COLO829 (cell line): ENCODE data around the gene IFNA4.
"Not testable (repeated sequence)": the region's sequence is repeated elsewhere in the genome, so short reads cannot be mapped to it uniquely, and the experiment has no call there.

Experiments
- DNase-seq: peaks from one replicate; pipeline ENCODE4 v3.0.0; 2012; ENCODE audit warnings: low spot score

Gene IFNA4

DNA sequence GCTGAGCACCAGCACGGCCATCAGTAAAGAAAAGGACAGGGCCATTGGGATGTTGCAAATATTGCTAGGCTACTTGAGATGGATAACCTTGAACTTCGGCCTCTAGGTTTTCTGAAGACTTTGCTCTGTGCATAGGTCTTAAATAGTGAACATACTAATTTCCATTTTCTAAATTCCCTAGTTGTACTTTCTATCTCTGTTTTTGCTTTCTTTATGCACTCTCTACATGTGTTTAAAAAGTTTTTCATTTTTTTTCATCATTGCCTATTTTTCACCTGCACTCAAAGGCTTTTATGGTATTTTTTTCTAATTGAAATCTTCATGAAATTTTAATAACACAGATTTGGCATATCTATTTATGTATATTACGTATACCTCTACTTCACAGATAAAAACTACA is at the start of gene IFNA4:
IFNA4 (minus strand) TSS at position 101 of the 400 bp plus-strand sequence; CDS start at position 45, 56 bp downstream.
- DNase-seq = not testable (repeated sequence)

DNA sequence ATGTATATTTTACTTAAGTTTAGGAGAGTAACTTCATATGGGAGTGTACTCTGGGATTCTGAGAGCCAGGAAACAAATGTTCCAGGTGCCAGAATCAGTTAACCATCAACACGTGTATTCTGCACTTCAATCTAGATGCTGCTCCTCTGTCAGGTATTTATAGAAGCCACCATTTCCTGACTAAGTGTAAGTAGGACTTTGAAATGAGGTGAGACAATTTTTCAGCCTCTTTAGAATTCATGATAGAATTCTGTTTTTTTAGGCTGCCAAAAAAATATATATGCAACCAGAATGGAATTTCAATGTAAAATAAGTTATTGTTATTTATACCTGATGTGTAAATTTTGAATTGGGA is 49.0 kb upstream of the IFNA4 start:
- DNase-seq = not testable (repeated sequence)

DNA sequence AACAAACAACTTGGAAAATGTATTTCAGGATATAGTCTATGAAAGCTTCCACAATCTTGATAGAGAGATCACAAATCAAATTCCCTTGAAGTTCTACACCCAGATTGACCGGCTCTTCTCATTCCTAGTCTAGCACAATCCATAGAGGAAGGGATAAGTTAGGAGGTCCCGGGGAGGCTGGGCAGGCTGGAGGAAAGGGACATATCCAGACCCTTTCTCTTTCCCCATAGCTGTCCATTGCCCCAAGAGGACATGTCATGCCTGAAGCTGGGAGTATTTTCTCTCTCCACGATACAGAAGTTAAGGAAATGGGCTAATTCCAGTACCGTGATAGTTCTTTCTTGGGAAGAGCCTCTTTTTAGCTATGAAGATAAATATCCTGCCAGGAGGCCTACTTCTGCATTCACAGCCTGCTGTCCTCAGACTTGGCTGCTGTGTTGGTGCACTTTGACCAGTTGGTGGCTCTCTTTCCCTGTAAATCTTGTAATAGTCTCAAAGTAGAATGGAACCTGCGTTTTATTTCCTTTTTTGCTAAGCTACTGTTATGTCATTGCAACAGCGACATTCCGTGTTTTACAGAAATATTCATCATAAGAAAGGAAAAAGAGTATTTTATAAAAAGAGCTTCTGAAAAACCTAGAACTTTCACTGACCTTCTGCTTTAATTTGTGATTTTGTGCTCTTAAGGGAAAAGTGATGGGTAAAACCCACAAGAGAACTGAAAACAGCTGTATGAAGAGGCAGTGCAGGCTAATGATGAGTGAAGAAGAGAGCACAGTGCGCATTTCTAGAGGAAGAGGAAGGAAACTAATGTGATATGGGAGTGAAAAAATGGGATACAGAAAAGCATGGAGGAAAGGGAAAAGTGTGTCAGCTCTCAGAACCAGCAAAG is 48.3 kb upstream of the IFNA4 start:
- DNase-seq = not testable (repeated sequence)

DNA sequence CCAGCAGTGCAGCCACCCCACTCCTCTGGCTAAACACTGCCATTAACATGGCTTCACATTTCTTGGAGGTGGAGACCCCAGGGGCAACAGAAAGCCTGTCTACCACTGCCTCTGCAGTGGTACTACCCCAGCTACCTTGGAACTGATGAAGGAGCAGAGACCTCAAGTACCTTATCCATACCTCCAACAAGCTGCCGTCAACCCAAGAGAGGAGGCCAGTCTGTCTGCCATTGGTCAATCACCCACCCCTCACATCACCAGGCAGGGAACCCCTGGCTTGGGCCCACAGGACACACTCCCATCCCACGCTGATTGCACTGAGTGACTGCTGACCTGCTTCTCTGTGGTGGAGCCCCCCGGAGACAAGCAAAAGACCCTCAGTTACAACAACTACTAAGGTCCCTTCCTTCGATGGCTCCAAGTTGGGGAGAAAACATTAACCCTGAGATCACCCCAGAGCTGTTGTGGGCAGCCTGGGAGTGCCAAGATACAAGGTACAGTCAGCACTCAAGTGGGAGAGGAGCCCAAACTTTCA is 46.8 kb upstream of the IFNA4 start:
- no peak for DNase-seq

DNA sequence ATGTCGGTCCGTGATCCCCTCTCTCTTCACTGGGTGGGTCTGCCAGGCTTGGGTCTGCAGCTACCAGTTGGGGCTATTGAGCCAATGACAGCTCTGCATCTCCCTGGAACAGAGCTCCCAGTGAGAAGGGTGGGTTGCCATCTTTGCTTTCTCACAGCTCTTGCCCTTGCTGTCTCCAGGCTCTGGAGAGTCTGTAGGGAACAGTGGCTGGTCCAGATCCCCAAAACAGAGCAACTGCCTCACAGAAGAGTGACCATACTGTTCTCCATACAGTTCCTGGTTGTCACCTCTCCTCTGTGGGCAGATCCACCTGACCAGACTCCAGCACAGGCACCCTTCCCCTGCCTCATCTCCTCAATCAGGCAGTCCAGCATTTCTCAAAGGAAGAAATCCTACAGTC is 45.9 kb upstream of the IFNA4 start:
- no peak for DNase-seq

DNA sequence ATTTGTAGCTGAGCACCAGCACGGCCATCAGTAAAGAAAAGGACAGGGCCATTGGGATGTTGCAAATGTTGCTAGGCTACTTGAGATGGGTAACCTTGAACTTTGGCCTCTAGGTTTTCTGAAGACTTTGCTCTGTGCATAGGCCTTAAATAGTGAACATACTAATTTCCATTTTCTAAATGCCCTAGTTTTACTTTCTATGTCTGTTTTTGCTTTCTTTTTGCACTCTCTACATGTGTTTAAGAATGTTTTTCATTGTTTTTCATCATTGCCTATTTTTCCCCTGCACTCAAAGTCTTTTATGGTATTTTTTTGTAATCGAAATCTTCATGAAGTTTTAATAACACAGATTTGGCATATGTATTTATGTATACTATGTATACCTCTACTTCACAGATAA is 40.7 kb upstream of the IFNA4 start, which contains the start of gene IFNA17:
IFNA17 (minus strand) TSS at position 101 of the 400 bp plus-strand sequence; CDS start at position 52, 49 bp downstream.
- DNase-seq = no peak

DNA sequence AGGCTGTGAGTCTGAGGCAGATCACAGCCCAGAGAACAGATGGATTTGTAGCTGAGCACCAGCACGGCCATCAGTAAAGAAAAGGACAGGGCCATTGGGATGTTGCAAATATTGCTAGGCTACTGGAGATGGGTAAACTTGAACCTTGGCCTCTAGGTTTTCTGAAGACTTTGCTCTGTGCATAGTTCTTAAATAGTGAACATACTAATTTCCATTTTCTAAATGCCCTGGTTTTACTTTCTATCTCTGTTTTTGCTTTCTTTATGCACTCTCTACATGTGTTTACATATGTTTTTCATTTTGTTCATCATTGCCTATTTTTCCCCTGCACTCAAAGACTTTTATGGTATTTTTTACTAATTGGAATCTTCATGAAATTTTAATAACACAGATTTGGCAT is 29.8 kb upstream of the IFNA4 start, which contains the start of gene IFNA16:
IFNA16 (minus strand) TSS at position 101 of the 400 bp plus-strand sequence; CDS start at position 95, 6 bp downstream.
- not testable (repeated sequence) for DNase-seq

DNA sequence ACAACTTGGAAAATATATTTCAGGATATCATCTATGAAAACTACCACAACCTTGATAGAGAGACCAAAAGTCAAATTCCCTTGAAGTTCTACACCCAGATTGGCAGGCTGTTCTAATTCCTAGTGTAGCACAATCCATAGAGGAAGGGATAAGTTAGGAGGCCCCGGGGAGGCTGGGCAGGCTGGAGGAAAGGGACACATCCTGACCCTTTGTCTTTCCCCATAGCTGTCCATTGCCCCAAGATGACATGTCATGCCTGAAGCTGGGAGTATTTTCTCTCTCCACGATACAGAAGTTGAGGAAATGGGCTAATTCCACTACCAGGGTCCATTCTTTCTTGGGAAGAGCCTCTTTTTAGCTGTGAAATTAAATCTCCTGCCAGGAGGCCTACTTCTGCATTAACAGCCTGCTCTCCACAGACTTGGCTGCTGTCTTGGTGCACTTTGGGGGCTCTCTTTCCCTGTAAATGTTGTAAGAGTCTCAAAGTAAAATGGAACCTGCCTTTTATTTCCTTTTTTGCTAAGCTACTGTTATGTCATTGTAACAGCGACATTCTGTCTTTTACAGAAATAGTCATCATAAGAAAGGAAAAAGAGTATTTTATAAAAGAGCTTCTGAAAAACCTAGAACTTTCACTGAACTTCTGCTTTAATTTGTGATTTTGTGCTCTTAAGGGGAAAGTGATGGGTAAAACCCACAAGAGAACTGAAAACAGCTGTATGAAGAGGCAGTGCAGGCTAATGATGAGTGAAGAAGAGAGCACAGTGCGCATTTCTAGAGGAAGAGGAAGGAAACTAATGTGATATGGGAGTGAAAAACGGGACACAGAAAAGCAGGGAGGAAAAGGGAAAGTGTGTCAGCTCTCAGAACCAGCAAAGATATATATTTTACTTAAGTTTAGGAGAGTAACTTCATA is 26.3 kb upstream of the IFNA4 start:
- DNase-seq = not testable (repeated sequence)

DNA sequence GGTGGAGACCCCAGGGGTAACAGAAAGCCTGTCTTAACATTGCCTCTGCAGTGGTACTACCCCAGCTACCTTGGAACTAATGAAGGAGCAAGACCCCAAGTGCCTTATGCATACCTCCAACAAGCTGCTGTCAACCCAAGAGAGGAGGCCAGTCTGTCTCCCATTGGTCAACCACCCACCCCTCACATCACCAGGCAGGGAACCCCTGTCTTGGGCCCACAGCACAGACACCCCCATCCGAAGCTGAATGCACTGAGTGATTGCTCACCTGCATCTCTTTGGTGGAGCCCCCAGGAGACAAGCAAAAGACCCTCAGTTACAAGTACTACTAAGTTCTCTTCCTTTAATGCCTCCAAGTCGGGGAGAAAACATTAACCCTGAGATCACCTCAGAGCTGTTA is 24.8 kb upstream of the IFNA4 start:
- not testable (repeated sequence) for DNase-seq

DNA sequence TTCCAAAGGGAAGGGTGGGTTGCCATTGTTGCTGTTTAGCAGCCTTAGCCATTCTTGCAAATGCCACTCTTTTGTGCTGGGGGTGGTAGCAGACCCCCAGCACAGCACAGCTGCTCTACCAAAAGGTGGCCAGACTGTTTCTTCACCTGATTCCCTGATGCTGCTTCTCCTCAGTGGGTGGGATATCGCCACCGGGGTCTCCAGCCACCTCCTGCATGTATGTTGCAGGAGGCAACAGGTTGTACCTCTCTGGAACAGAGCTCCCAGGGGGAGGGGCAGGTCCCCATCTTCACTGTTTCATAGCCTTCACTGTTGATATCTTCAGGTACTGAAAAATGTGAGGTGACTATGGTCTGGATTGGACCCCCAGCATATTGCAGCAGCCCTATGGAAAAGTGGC is 23.4 kb upstream of the IFNA4 start:
- not testable (repeated sequence) for DNase-seq

DNA sequence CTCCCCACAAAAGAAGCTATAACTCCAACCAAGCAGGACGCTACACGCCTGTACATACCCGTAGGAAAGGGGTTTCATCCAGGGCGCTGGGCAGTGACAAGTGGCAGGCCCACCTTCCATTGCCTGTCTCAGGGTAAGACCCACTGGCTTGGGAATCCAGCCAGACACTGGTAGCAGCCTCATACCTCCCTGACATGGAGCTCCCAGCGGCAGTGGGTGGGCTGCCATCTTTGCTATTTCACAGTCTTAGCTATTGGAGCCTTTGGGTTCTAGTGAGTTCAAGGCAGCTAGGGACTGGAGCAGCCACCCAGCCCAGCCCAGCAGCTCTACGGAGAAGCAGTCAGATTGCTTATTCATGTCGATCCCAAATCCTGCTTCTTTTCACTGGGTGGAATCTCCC is 22.9 kb upstream of the IFNA4 start:
- no peak for DNase-seq

DNA sequence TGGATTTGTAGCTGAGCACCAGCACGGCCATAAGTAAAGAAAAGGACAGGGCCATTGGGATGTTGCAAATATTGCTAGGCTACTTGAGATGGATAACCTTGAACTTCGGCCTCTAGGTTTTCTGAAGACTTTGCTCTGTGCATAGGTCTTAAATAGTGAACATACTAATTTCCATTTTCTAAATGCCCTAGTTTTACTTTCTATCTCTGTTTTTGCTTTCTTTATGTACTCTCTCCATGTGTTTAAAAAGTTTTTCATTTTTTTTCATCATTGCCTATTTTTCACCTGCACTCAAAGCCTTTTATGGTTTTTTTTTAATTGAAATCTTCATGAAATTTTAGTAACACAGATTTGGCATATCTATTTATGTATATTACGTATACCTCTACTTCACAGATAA is 19.7 kb upstream of the IFNA4 start, which contains the start of gene IFNA10:
IFNA10 (minus strand) TSS at position 101 of the 400 bp plus-strand sequence; CDS start at position 55, 46 bp downstream.
- DNase-seq = not testable (repeated sequence)

DNA sequence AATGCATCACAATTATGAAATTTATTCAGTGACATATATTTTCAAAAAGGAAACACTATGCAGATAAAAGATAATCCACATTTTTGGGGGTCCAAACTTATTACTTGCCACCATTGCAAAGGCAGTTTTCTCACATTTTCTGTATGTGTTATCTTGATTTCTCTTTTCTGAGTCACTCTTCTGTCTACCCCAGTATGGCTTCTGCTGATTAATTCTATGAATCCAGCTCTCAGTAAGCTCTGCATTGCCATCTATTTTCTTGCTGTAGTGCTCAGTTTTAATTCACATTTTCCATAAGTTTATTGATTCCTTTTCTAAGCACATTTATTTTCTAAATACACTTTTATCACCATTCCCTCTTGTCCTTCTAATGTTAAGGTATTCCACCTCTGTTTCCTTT is 17.8 kb upstream of the IFNA4 start:
- DNase-seq = no peak

DNA sequence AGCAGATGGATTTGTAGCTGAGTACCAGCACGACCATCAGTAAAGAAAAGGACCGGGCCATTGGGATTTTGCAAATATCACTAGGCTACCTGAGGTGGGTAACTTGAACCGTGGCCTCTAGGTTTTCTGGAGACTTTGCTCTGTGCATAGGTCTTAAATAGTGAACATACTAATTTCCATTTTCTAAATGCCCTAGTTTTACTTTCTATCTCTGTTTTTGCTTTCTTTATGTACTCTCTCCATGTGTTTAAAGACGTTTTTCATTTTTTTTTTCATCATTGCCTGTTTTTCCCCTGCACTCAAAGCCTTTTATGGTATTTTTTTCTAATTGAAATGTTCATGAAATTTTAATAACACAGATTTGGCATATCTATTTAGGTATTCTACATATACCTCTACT is 14.7 kb upstream of the IFNA4 start, which contains the start of gene IFNA7:
IFNA7 (minus strand) TSS at position 101 of the 400 bp plus-strand sequence; CDS start at position 61, 40 bp downstream.
- DNase-seq = not testable (repeated sequence)

DNA sequence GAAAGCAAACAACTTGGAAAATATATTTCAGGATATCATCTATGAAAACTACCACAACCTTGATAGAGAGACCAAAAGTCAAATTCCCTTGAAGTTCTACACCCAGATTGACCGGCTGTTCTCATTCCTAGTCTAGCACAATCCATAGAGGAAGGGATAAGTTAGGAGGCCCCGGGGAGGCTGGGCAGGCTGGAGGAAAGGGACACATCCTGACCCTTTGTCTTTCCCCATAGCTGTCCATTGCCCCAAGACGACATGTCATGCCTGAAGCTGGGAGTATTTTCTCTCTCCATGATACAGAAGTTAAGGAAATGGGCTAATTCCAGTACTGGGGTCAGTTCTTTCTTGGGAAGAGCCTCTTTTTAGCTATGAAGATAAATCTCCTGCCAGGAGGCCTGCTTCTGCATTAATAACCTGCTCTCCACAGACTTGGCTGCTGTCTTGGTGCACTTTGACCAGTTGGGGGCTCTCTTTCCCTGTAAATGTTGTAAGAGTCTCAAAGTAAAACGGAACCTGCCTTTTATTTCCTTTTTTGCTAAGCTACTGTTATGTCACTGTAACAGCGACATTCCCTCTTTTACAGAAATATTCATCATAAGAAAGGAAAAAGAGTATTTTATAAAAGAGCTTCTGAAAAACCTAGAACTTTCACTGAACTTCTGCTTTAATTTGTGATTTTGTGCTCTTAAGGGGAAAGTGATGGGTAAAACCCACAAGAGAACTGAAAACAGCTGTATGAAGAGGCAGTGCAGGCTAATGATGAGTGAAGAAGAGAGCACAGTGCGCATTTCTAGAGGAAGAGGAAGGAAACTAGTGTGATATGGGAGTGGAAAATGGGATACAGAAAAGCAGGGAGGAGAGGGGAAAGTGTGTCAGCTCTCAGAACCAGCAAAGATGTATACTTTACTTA is 7.7 kb upstream of the IFNA4 start:
- not testable (repeated sequence) for DNase-seq

DNA sequence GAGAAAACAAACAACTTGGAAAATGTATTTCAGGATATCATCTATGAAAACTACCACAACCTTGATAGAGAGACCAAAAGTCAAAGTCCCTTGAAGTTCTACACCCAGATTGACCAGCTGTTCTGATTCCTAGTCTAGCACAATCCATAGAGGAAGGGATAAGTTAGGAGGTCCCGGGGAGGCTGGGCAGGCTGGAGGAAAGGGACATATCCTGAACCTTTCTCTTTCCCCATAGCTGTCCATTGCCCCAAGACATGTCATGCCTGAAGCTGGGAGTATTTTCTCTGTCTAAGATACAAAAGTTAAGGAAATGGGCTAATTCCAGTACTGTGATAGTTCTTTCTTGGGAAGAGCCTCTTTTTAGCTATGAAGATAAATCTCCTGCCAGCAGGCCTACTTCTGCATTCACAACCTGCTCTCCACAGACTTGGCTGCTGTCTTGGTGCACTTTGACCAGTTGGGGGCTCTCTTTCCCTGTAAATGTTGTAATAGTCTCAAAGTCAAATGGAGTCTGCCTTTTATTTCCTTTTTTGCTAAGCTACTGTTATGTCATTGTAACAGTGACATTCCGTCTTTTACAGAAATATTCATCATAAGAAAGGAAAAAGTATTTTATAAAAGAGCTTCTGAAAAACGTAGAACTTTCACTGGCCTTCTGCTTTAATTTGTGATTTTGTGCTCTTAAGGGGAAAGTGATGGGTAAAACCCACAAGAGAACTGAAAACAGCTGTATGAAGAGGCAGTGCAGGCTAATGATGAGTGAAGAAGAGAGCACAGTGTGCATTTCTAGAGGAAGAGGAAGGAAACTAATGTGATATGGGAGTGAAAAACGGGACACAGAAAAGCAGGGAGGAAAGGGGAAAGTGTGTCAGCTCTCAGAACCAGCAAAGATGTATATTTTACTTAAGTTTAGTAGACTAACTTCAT is 4.3 kb downstream of the IFNA4 start:
- not testable (repeated sequence) for DNase-seq

DNA sequence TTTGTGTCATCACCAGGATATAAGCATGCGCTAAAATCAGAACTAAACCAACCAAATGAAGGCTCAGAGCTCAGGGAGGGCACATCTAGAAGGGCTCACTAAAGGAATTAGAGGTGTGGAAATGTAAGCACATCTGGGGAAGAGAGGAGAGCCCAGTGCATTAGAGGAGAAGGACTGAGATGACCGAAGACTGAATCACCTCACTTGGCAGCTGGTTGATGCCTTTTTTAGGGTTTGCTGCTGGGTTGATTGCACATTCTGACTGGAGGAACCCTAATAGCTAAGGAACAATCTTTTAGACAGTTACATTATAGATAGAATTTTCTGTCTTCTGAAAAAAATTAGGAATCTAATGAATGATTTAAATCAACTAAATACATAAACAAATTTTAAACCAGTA is 12.7 kb downstream of the IFNA4 start:
- no peak for DNase-seq

DNA sequence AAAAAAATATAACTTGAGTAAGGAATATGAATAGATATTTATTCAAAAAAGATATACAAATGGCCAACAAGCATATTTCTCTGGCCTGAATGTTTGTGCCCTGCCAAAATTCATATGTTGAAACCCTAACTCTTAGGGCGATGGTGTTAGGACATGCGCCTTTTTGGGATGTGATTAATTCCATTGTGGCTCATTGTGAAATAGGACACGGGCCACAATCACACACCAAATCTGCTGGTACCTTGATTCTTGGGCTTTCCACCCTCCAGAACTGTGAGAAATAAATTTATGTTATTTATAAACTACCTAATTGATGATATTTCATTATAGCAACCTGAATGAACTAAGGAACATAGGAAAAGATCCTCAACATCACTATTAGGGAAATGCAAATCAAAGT is 15.2 kb downstream of the IFNA4 start:
- DNase-seq = no peak

DNA sequence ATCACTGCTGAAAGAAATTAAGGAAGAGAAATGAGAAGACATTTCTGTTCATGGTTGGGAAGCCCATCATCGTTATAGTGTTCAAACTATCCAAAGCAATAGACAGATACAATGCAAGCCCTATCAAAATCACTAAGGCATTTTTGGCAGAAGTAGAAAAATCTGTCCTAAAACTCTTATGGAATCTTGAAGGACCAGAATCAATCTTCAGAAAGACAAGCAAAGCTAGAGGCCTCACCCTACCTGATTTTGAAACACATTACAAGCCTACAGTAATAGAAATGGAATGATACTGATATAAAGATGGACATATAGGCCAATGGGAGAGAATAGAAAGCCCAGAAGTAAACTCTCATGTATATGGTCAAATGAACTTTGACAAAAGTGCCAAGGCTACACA is 16.0 kb downstream of the IFNA4 start:
- DNase-seq = no peak

DNA sequence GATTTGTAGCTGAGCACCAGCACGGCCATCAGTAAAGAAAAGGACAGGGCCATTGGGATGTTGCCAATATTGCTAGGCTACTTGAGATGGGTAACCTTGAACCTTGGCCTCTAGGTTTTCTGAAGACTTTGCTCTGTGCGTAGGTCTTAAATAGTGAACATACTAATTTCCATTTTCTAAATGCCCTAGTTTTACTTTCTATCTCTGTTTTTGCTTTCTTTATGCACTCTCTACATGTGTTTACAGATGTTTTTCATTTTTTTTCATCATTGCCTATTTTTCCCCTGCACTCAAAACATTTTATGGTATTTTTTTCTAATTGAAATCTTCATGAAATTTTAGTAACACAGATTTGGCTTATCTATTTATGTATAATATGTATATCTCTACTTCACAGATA is 20.8 kb downstream of the IFNA4 start, which contains the start of gene IFNA21:
IFNA21 (minus strand) TSS at position 101 of the 400 bp plus-strand sequence; CDS start at position 53, 48 bp downstream.
- not testable (repeated sequence) for DNase-seq
